IMR-90 (cell line): Measurements from ENCODE around the gene PLEK2. TPM values are rescaled to one million over a fixed set of nuclear protein-coding genes. Genes with fewer than 3 reads are reported as not detected.

Source experiments
- ATAC-seq: fragments of 200-7000 bp; cut with Tn5 transposase; 2 replicates; pipeline ENCODE4 v1.9.1; 2020; ENCODE audit warnings: low read depth, mild to moderate bottlenecking, moderate library complexity
- BruUV-seq: library from RNA; stranded (reverse); fragments of 400-500 nt; replicated peaks from 2 replicates; lab custom pipeline; 2021; lab: Mats Ljungman, UMichigan
- CTCF ChIA-PET: fragments of 300-600 bp; formaldehyde crosslinking; extraction: SDS; loops from one replicate; lab custom pipeline; 2021; ENCODE audit warnings: antibody characterized with exemption; lab: Yijun Ruan, JAX
- POLR2A ChIA-PET: fragments of 300-600 bp; sonication (Branson Sonifier 250); formaldehyde crosslinking; loops from one replicate; lab custom pipeline; 2022; ENCODE audit warnings: antibody characterized with exemption; ENCODE audit not compliant: unreplicated experiment; lab: Charles Lee
- DNase-seq: peaks from one replicate; pipeline ENCODE4 v3.0.0; 2013
- H2AFZ ChIP-seq: replicated peaks from 2 replicates; pipeline ENCODE3; 2013; ENCODE audit warnings: low read length, mild to moderate bottlenecking; ENCODE audit not compliant: poor library complexity
- H2AK5ac ChIP-seq: 2 replicates; pipeline ENCODE4 v1.6.1; 2013; ENCODE audit warnings: low read depth, low read length, inconsistent platforms
- H2AK9ac ChIP-seq: replicated peaks from 2 replicates; pipeline ENCODE3; 2013; ENCODE audit warnings: mild to moderate bottlenecking, low read depth, low read length, moderate library complexity; ENCODE audit not compliant: poor library complexity
- H2BK120ac ChIP-seq: 2 replicates; pipeline ENCODE4 v1.6.1; 2013; ENCODE audit warnings: low read depth, low read length, inconsistent platforms
- H2BK15ac ChIP-seq: 3 replicates; pipeline ENCODE4 v1.6.1; 2013; ENCODE audit warnings: low read depth, low read length, inconsistent platforms
- H2BK20ac ChIP-seq: 2 replicates; pipeline ENCODE4 v1.6.1; 2013; ENCODE audit warnings: low read depth, mild to moderate bottlenecking, inconsistent platforms, low read length, moderate library complexity
- H2BK5ac ChIP-seq: 2 replicates; pipeline ENCODE4 v1.6.1; 2013; ENCODE audit warnings: mild to moderate bottlenecking, low read depth, low read length, inconsistent platforms; ENCODE audit not compliant: poor library complexity, severe bottlenecking
- H3K14ac ChIP-seq: replicated peaks from 2 replicates; pipeline ENCODE4 v1.6.1; 2013; ENCODE audit warnings: low read depth, low read length, inconsistent platforms
- H3K18ac ChIP-seq: 2 replicates; pipeline ENCODE4 v1.6.1; 2013; ENCODE audit warnings: low read depth, low read length, control low read depth
- H3K23ac ChIP-seq: 2 replicates; pipeline ENCODE4 v1.6.1; 2013; ENCODE audit warnings: low read depth, low read length, inconsistent platforms
- H3K27ac ChIP-seq: 2 replicates; pipeline ENCODE4 v1.5.1; 2013; ENCODE audit warnings: mild to moderate bottlenecking, control low read depth, low read length; ENCODE audit not compliant: insufficient read depth
- H3K27me3 ChIP-seq: 2 replicates; pipeline ENCODE4 v1.6.1; 2013; ENCODE audit warnings: low read length; ENCODE audit not compliant: control insufficient read depth, insufficient read depth
- H3K36me3 ChIP-seq: 2 replicates; pipeline ENCODE4 v1.6.1; 2013; ENCODE audit warnings: low read length, mixed read lengths; ENCODE audit not compliant: control insufficient read depth, insufficient read depth
- H3K4ac ChIP-seq: 2 replicates; pipeline ENCODE4 v1.6.1; 2013; ENCODE audit warnings: low read depth, low read length, inconsistent platforms
- H3K4me1 ChIP-seq: 2 replicates; pipeline ENCODE4 v1.6.1; 2013; ENCODE audit warnings: low read length, mixed read lengths; ENCODE audit not compliant: control insufficient read depth, insufficient read depth
- H3K4me2 ChIP-seq: 2 replicates; pipeline ENCODE4 v1.6.1; 2013; ENCODE audit warnings: low read depth, mild to moderate bottlenecking, control low read depth, low read length, moderate library complexity
- H3K4me3 ChIP-seq: 2 replicates; pipeline ENCODE4 v1.5.1; 2013; ENCODE audit warnings: low read depth, mild to moderate bottlenecking, control low read depth, low read length, moderate library complexity; ENCODE audit not compliant: insufficient read depth
- H3K56ac ChIP-seq: 2 replicates; pipeline ENCODE4 v1.6.1; 2013; ENCODE audit warnings: low read length, inconsistent platforms; ENCODE audit not compliant: insufficient read depth; ENCODE audit errors: extremely low read depth
- H3K79me1 ChIP-seq, 2 experiments: 2 replicates each; pipeline ENCODE4 v1.6.1; 2013; ENCODE audit warnings: low read length in 2 of 2, inconsistent platforms in 1 of 2, low read depth in 1 of 2
- H3K9ac ChIP-seq: 2 replicates; pipeline ENCODE4 v1.6.1; 2013; ENCODE audit warnings: low read depth, low read length, control low read depth
- H3K9me1 ChIP-seq: 2 replicates; pipeline ENCODE4 v1.6.1; 2013; ENCODE audit warnings: low read length, inconsistent platforms; ENCODE audit not compliant: insufficient read depth
- H3K9me3 ChIP-seq: 2 replicates; pipeline ENCODE4 v1.6.1; 2013; ENCODE audit warnings: low read length; ENCODE audit not compliant: control insufficient read depth, insufficient read depth
- H4K20me1 ChIP-seq: 2 replicates; pipeline ENCODE4 v1.6.1; 2013; ENCODE audit warnings: low read length, inconsistent platforms; ENCODE audit not compliant: insufficient read depth
- H4K5ac ChIP-seq: 2 replicates; pipeline ENCODE4 v1.6.1; 2013; ENCODE audit warnings: mild to moderate bottlenecking, low read depth, low read length, control low read depth
- H4K8ac ChIP-seq, 2 experiments: 2 replicates each; pipeline ENCODE4 v1.6.1; 2013; ENCODE audit warnings: low read depth in 2 of 2, low read length in 2 of 2, control low read depth in 1 of 2, inconsistent platforms in 1 of 2
- H4K91ac ChIP-seq: 2 replicates; pipeline ENCODE4 v1.6.1; 2013; ENCODE audit warnings: low read depth, low read length, inconsistent platforms; ENCODE audit not compliant: insufficient read depth
- BHLHE40 ChIP-seq: fragments of 150-350 bp; IDR thresholded peaks from 2 replicates; pipeline ENCODE4 v1.6.1; 2016; ENCODE audit warnings: mild to moderate bottlenecking, low read depth, low read length
- CHD1 ChIP-seq: IDR thresholded peaks from 2 replicates; pipeline ENCODE4 v1.6.1; 2012; ENCODE audit warnings: low read depth, low read length, improper control_type of control experiment
- ELK1 ChIP-seq: fragments of 150-350 bp; IDR thresholded peaks from 2 replicates; pipeline ENCODE4 v1.6.1; 2016; ENCODE audit warnings: low read depth, mild to moderate bottlenecking, low read length, moderate library complexity, borderline replicate concordance
- FOS ChIP-seq: fragments of 150-350 bp; IDR thresholded peaks from 2 replicates; pipeline ENCODE4 v1.6.1; 2016; ENCODE audit warnings: low read depth, low read length
- MAFK ChIP-seq: IDR thresholded peaks from 2 replicates; pipeline ENCODE4 v1.6.1; 2012; ENCODE audit warnings: low read depth, low read length, improper control_type of control experiment
- MAZ ChIP-seq: IDR thresholded peaks from 2 replicates; pipeline ENCODE4 v1.6.1; 2012; ENCODE audit warnings: low read depth, mild to moderate bottlenecking, low read length, improper control_type of control experiment, moderate library complexity, borderline replicate concordance
- MXI1 ChIP-seq: IDR thresholded peaks from 2 replicates; pipeline ENCODE4 v1.6.1; 2012; ENCODE audit warnings: low read depth, mild to moderate bottlenecking, low read length, moderate library complexity, borderline replicate concordance
- NFE2L2 ChIP-seq: fragments of 150-350 bp; IDR thresholded peaks from 2 replicates; pipeline ENCODE4 v1.6.1; 2016; ENCODE audit warnings: low read depth, mild to moderate bottlenecking, low read length
- WGBS, 2 experiments: methylation state at CpG; one replicate each; pipeline versions ENCODE4 v1.1.5 to v1.1.7; 2013; ENCODE audit warnings: missing lambda C conversion rate in 2 of 2; ENCODE audit not compliant: insufficient read length in 1 of 2; ENCODE audit errors: extremely low coverage in 2 of 2; 5-methylcytosine and 5-hydroxymethylcytosine counted together
- dilution Hi-C: fragments of 300-500 bp; cut with HindIII; formaldehyde crosslinking; loops from one replicate; pipeline ENCODE4 v1.14.3; 2018; ENCODE audit warnings: low sequenced_read_pairs; ENCODE audit not compliant: unreplicated experiment
- in situ Hi-C: fragments of 300-500 bp; cut with MboI; formaldehyde crosslinking; loops from 3 replicates; pipeline ENCODE4 v1.14.3; 2019; ENCODE audit warnings: low sequenced_read_pairs, inconsistent platforms, mixed read lengths
- intact Hi-C: fragments of 100-400 bp; cut with micrococcal nuclease; formaldehyde crosslinking; loops from 2 replicates; pipeline ENCODE4 v1.10.0; 2022
- polyA plus RNA-seq, 3 experiments: library from polyadenylated mRNA; depleted of rRNA; stranded (reverse); fragments of >200 nt; gene quantifications; 2 replicates each; pipeline ENCODE4 v1.2.3, GENCODE V29; 2012; ENCODE audit warnings: low replicate concordance in 1 of 3
- total RNA-seq: library from RNA; depleted of rRNA; stranded (reverse); fragments of >200 nt; gene quantifications from 2 replicates; pipeline ENCODE4 v1.2.3, GENCODE V29; 2012
- TF ChIP-seq, protein P1 (sequence below): conservative IDR thresholded peaks from 2 replicates; pipeline ENCODE4 v1.5.1; 2012; ENCODE audit warnings: mild to moderate bottlenecking, low read depth, low read length, improper control_type of control experiment

Gene PLEK2
- total and polyA plus RNA-seq, 2 of the 4 experiments (the other 2 are of a cell fraction), result 1.7 to 2.5 TPM

- TF ChIP-seq, protein P1, sequence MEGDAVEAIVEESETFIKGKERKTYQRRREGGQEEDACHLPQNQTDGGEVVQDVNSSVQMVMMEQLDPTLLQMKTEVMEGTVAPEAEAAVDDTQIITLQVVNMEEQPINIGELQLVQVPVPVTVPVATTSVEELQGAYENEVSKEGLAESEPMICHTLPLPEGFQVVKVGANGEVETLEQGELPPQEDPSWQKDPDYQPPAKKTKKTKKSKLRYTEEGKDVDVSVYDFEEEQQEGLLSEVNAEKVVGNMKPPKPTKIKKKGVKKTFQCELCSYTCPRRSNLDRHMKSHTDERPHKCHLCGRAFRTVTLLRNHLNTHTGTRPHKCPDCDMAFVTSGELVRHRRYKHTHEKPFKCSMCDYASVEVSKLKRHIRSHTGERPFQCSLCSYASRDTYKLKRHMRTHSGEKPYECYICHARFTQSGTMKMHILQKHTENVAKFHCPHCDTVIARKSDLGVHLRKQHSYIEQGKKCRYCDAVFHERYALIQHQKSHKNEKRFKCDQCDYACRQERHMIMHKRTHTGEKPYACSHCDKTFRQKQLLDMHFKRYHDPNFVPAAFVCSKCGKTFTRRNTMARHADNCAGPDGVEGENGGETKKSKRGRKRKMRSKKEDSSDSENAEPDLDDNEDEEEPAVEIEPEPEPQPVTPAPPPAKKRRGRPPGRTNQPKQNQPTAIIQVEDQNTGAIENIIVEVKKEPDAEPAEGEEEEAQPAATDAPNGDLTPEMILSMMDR, result no peak
- TF ChIP-seq MXI1 (no peak), MAZ (no peak)
These were observed 14.2 kb upstream of the PLEK2 start (continued) for GRCh38 chr14:67426161-67426560.

- intact Hi-C loops, result no loop called here
- Histone ChIP-seq H4K20me1 (no peaks in the 10 kb centered on the region), H2BK20ac (no peak overlapping the region), H3K79me1 (no peaks in the 10 kb centered on the region), H3K4ac (no peak overlapping the region), H3K36me3 (no peaks in the 10 kb centered on the region), H3K4me1 (no peaks in the 10 kb centered on the region), H4K8ac (no peak overlapping the region), H3K9me1 (no peaks in the 10 kb centered on the region), H2AK5ac (no peak overlapping the region), H3K9ac (no peak overlapping the region), H3K56ac (no peak overlapping the region), H4K5ac (no peak overlapping the region), H3K23ac (no peak overlapping the region), H2BK120ac (no peak overlapping the region), H3K14ac (no peak overlapping the region), H2AFZ (no peak overlapping the region), H4K91ac (no peak overlapping the region), H2BK15ac (no peak overlapping the region), H3K27me3 (peaks cover 7% of the 10 kb centered on the region; the same call in 1 of the 2 replicates), H3K9me3 (no peaks in the 10 kb centered on the region), H3K4me2 (no peak overlapping the region), H3K4me3 (no peak overlapping the region), H2BK5ac (no peak overlapping the region), H2AK9ac (no peak overlapping the region), H3K27ac (no peak overlapping the region), H3K18ac (no peak overlapping the region)
- in situ Hi-C loops, result loop anchor here (5.0 to 25.0 kb wide), 2 partner anchors 142 to 287 kb away; partner anchors contain the start of gene RDH12
- TF ChIP-seq MAFK (no peak), BHLHE40 (no peak), ELK1 (no peak), MAZ (no peak), CHD1 (no peak), NFE2L2 (no peak), FOS (no peak)
- TF ChIP-seq, protein P1, result no peak
- POLR2A ChIA-PET, result no interaction called here
- dilution Hi-C loops, result no loop called here
- no TSS peak for BruUV-seq
- ATAC-seq (no peak), DNase-seq (no peak)
- CTCF ChIA-PET, result interaction anchor here (1.8 kb wide), 1 partner anchor 11 kb away, joined by 4 read pairs; no protein-coding TSS in a partner anchor
- no CpG with 5 or more reads among the region's 4 CpGs for WGBS, 2 experiments
These were observed 13.6 kb upstream of the PLEK2 start for GRCh38 chr14:67425608-67426007.
